Fibroblast of pulmonary artery (primary cell): ENCODE data around the gene CLTC.

ENCODE experiments used
- DNase-seq: peaks from one replicate; pipeline ENCODE4 v3.0.0-alpha.2; 2010; ENCODE audit warnings: low read depth
- H3K4me3 ChIP-seq: replicated peaks from 2 replicates; pipeline ENCODE4 v1.5.1; 2011; ENCODE audit warnings: low read depth, mild to moderate bottlenecking, control low read depth, low read length, moderate library complexity
- CTCF ChIP-seq: IDR thresholded peaks from 2 replicates; pipeline ENCODE4 v1.5.1; 2011; ENCODE audit warnings: mild to moderate bottlenecking, control low read depth, low read length, inconsistent platforms; ENCODE audit errors: missing control alignments

The CLTC gene

GRCh38 chr17:59707149-59707970 is 87.7 kb downstream of the CLTC start, which contains the start of the genes PTRH2 and VMP1:
TSS of gene PTRH2 (minus strand) at chr17:59707430. CDS start at chr17:59697978, 9,452 bp downstream.
TSS of gene VMP1 (plus strand) at chr17:59707654. CDS start at chr17:59731447, 23,793 bp downstream.
- no peak for TF ChIP-seq CTCF
- peak; percentile 100 for DNase-seq
- peak within 1 kb of the TSS; percentile 86 for H3K4me3 ChIP-seq

GRCh38 chr17:59707971-59708430 is 88.3 kb downstream of the CLTC start:
- no peak for TF ChIP-seq CTCF
- DNase-seq = no peak
- H3K4me3 ChIP-seq = peak overlapping the region; percentile 86

- no peak for TF ChIP-seq CTCF
- DNase-seq = no peak
- no peak overlapping the region for H3K4me3 ChIP-seq
These were observed 92.2 kb downstream of the CLTC start for GRCh38 chr17:59711936-59712335.

GRCh38 chr17:59712862-59713261 is 93.2 kb downstream of the CLTC start:
- no peak for TF ChIP-seq CTCF

GRCh38 chr17:59714255-59714654 is 94.6 kb downstream of the CLTC start:
- H3K4me3 ChIP-seq = no peak overlapping the region
- no peak for TF ChIP-seq CTCF
- DNase-seq = no peak

More at GRCh38 chr17:59712862-59713261, 93.2 kb downstream of the CLTC start:
- DNase-seq = no peak
- H3K4me3 ChIP-seq = no peak overlapping the region

- H3K4me3 ChIP-seq = no peak overlapping the region
- no peak for DNase-seq
- TF ChIP-seq CTCF = no peak
These were observed 96.7 kb downstream of the CLTC start for GRCh38 chr17:59716427-59716826.

GRCh38 chr17:59719526-59719925 is 99.8 kb downstream of the CLTC start:
- no peak for DNase-seq
- TF ChIP-seq CTCF = no peak
- H3K4me3 ChIP-seq = no peak overlapping the region
